ENCODE measurements around the gene SHANK3.

Gene SHANK3

DNA sequence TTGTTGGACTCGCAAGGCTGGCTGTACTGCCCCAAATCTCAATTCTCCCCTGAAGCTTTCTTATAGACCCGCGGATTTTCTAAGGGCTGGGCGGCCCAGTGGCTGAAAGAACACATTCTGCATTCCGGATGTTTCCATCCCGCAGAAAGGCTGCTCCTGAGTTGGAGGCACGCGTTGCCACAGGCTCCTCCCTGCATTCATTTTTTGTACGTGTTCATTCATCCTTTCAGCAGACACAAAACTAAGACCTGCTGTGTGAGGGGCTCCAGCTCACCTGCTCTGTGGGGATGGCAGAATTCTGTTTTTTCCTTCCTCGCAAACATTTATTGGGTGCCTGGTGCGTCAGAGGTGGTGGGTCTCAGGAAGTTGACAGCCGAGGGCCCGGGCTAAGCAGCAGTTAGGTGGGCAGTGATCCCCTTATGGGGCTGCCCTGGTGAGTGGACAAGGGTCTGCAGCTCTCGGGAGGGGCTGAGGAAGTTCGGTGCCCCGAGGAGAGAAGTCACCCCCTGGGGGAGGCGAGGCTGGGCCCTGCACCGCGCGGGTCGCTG is 23.7 kb downstream of the SHANK3 start:
- TF ChIP-seq, protein P1, sequence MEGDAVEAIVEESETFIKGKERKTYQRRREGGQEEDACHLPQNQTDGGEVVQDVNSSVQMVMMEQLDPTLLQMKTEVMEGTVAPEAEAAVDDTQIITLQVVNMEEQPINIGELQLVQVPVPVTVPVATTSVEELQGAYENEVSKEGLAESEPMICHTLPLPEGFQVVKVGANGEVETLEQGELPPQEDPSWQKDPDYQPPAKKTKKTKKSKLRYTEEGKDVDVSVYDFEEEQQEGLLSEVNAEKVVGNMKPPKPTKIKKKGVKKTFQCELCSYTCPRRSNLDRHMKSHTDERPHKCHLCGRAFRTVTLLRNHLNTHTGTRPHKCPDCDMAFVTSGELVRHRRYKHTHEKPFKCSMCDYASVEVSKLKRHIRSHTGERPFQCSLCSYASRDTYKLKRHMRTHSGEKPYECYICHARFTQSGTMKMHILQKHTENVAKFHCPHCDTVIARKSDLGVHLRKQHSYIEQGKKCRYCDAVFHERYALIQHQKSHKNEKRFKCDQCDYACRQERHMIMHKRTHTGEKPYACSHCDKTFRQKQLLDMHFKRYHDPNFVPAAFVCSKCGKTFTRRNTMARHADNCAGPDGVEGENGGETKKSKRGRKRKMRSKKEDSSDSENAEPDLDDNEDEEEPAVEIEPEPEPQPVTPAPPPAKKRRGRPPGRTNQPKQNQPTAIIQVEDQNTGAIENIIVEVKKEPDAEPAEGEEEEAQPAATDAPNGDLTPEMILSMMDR (IDR thresholded peaks at IDR 0.05; ENCODE audit: control insufficient read depth, insufficient read depth, low read depth, low read length, missing control alignments) = no peak
- DNase-seq (ENCODE audit: low read depth) = no peak
- H3K4me3 ChIP-seq (ENCODE audit: control insufficient read depth, low read depth, low read length) = no peak overlapping the region

DNA sequence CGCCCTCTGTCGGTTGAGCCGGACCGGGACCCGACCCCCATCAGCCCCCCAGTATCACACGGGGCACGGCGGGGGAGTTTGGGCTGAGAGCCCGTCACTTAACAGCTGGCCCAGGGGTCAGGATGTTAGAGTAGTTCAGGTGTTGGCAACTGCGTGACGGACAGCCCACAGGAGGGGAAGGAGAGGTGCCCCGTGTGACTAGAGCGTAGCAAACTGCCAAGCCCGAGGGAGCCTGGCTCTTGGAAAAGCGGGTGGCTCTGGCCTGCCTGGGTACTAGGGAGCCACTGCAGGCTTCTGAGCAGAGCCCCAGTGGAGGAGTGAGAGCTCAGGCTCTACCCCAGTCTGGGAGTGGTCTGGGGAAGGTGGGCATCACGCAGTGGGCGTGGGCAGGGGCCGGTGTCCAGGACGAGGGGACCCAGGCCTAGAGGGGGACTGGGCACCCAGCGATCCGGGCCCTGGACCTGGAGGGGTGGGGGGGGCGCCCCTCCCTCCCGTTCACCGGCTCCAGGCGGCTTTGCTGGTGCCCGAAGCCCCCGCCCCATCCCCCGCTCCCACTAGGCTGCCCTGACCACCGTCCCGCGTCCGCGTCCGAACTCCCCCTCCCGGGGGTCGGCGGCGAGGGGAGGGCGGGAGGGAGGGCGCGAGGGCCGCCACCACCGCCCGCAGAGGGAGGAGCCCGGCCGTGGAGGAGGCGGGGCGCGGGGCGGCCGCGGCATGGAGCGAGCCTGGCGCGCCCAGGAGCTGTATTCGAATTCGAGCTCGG is 24.4 kb downstream of the SHANK3 start:
- H3K4me3 ChIP-seq (ENCODE audit: control insufficient read depth, low read depth, low read length) = peak overlapping the region; percentile 46
- TF ChIP-seq, protein P1 (IDR thresholded peaks at IDR 0.05; ENCODE audit: control insufficient read depth, insufficient read depth, low read depth, low read length, missing control alignments) = peak; percentile 67
- no peak for DNase-seq (ENCODE audit: low read depth)

DNA sequence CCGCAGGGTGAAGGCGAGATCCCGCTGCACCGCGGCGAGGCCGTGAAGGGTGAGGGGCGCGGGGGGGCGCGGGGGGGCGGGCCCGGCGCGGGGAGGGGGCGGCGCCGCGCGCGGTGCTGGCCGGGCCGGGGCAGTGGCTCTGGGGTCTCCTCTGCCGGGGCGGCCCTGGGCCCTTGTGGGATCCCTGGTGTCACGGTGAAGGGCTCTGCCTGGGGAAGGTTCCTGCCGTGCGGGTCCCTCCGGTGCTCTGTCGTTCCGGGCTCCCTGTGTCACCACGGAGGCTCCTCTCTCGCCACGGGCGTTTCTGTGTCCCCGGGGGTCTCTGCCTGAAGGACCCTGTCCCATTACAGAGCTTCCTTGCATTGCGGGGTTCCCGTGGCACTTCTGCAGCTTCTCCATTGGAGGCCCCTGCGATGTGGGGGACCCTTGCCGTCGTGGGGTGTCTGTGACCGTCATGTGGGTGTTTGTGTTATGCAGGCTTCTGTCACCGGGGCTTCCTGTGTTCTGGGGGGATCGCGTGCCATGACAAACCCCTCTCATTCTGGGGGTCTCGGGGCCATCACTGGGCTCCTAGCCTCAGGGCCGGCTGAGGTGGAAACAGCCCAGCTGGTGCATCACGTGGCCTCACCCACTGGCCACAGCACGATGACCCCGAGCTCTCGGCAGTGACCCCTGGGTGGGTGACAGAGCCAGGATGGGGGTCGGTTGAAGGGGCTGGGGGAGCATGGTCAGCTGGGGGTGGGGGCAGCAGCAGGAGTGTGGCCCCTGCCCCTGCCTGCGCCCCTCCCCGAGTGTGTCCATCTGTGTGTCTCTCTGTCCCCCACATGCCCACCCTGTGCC is 25.3 kb downstream of the SHANK3 start:
- TF ChIP-seq, protein P1 (IDR thresholded peaks at IDR 0.05; ENCODE audit: control insufficient read depth, insufficient read depth, low read depth, low read length, missing control alignments) = no peak
- peak overlapping the region; percentile 45 for H3K4me3 ChIP-seq (ENCODE audit: control insufficient read depth, low read depth, low read length)
- no peak for DNase-seq (ENCODE audit: low read depth)

DNA sequence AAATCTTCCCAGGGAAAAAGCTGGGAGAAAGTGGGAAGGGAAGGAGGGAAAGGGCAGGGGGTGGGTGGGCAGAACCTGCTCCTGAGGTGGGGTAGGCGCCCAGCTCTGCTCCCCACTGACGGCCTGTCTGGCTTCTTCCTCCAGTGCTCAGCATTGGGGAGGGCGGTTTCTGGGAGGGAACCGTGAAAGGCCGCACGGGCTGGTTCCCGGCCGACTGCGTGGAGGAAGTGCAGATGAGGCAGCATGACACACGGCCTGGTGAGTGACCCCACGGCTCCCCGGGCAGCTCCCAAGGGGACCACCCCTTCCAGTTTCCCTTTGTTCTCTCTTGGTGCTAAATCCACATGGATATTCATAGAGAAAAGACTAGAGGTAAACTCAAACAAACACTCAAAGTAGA is 25.9 kb downstream of the SHANK3 start:
- DNase-seq (ENCODE audit: low read depth) = no peak
- TF ChIP-seq, protein P1 (IDR thresholded peaks at IDR 0.05; ENCODE audit: control insufficient read depth, insufficient read depth, low read depth, low read length, missing control alignments) = no peak
- no peak overlapping the region for H3K4me3 ChIP-seq (ENCODE audit: control insufficient read depth, low read depth, low read length)

DNA sequence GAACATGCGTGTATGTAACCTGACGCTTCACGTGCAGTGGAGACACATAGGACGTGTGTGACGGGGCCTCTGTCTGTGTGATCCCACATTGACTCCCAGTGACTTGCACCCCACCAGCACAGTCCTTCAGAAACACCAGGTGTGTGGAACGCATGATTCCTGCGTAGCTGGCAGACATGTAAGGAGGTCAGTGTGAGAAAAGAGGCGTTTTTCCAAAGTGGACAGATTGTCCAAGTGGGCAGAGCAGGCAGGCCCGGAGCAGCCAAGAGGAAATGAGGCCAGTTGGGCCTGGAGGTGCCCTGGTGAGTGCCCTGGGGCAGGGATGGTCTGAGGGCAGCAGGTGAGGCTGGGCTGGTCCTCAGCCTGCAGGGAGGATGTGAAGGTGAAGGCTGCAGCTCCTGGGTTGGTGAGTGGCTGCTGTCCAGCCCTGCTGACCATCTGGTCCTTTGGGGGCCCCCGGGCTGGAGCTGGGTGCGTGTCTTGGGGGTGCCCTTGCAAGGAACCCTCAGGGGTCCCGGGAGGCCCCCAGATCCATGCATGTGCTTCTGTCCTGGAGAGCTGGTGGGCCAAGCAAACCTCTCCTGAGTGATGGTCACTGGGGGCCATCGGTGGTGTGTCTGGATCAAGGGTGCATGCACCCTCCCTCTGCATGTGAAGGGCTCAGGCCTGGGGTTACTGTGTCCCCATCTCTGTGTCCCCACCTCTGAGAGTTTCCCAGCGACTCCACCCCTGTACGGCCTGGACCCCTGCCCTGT is 26.6 kb downstream of the SHANK3 start:
- no peak overlapping the region for H3K4me3 ChIP-seq (ENCODE audit: control insufficient read depth, low read depth, low read length)
- TF ChIP-seq, protein P1 (IDR thresholded peaks at IDR 0.05; ENCODE audit: control insufficient read depth, insufficient read depth, low read depth, low read length, missing control alignments) = no peak
- no peak for DNase-seq (ENCODE audit: low read depth)

DNA sequence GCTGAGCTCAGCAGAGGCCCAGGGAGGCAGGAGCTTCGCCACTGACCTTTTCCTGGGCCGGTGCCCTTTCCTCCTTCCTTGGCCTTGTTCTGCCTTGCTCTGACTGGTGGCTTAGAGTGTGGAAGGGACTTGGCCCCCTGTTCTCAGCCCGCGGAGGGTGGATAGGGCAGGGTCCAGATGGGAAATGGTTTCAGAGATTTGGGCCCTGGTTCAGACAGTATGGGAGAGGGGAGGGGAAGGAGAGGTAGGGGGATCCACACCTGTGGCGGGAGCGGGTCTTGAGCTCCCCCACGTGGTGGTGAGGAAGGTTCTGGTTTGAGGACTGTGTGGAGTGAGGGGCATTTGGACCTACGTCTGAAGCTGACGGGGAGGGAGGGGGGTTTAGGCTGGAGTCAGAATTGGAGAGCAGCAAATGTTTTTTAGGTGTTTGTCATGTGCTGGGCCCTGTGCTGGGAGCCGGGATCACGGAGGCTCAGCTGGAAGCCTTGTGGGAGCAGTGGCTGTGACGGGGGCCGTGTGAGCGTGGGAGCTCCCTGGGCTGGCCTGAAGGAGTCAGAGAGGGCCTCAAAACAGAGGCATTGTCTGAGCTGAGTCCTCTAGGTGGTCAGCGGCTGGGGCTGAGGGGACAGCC is 27.2 kb downstream of the SHANK3 start:
- TF ChIP-seq, protein P1 (IDR thresholded peaks at IDR 0.05; ENCODE audit: control insufficient read depth, insufficient read depth, low read depth, low read length, missing control alignments) = no peak
- DNase-seq (ENCODE audit: low read depth) = no peak
- H3K4me3 ChIP-seq (ENCODE audit: control insufficient read depth, low read depth, low read length) = no peak overlapping the region
